BLaER1 (cell line): ENCODE measurements around the gene METTL9.
"Not testable (repeated sequence)": the region's sequence is repeated elsewhere in the genome, so short reads cannot be mapped to it uniquely, and the experiment has no call there.

ENCODE experiments used
- H3K27ac ChIP-seq: shearing (Covaris generic); formaldehyde crosslinking; 2 replicates; pipeline ENCODE4 v1.8.1; 2022
- H3K27me3 ChIP-seq: shearing (Covaris generic); formaldehyde crosslinking; 2 replicates; pipeline ENCODE4 v1.8.1; 2022
- H3K36me3 ChIP-seq: shearing (Covaris generic); formaldehyde crosslinking; 2 replicates; pipeline ENCODE4 v1.8.1; 2022
- H3K4me1 ChIP-seq: shearing (Covaris generic); formaldehyde crosslinking; 2 replicates; pipeline ENCODE4 v1.8.1; 2022
- H3K4me2 ChIP-seq: shearing (Covaris generic); formaldehyde crosslinking; 2 replicates; pipeline ENCODE4 v1.8.1; 2022
- H3K4me3 ChIP-seq: shearing (Covaris generic); formaldehyde crosslinking; 2 replicates; pipeline ENCODE4 v1.8.1; 2022
- H3K9ac ChIP-seq: shearing (Covaris generic); formaldehyde crosslinking; 2 replicates; pipeline ENCODE4 v1.8.1; 2022
- H3K9me3 ChIP-seq: shearing (Covaris generic); formaldehyde crosslinking; 2 replicates; pipeline ENCODE4 v1.8.1; 2022
- H4K20me1 ChIP-seq: shearing (Covaris generic); formaldehyde crosslinking; 2 replicates; pipeline ENCODE4 v1.8.1; 2022
- Cebpa-rat ChIP-seq: shearing (Covaris generic); IDR thresholded peaks from 2 replicates; pipeline ENCODE4 v1.8.1; 2022

METTL9 gene

GRCh38 chr16:21619765-21620425 lies 20.5 kb downstream of the METTL9 start:
- H3K4me2 ChIP-seq = no peak overlapping the region

GRCh38 chr16:21620592-21620991 lies 21.2 kb downstream of the METTL9 start:
- Histone ChIP-seq H3K27ac (no peak overlapping the region), H4K20me1 (peaks cover 31% of the 10 kb centered on the region), H3K9me3 (no peaks in the 10 kb centered on the region), H3K36me3 (peaks cover 85% of the 10 kb centered on the region), H3K4me2 (no peak overlapping the region), H3K9ac (no peak overlapping the region), H3K4me1 (peaks cover 18% of the 10 kb centered on the region), H3K4me3 (no peak overlapping the region), H3K27me3 (no peaks in the 10 kb centered on the region)
- TF ChIP-seq Cebpa-rat = no peak

More at GRCh38 chr16:21619765-21620425, 20.5 kb downstream of the METTL9 start:
- H3K27ac ChIP-seq = no peak overlapping the region
- TF ChIP-seq Cebpa-rat = no peak
- H3K27me3 ChIP-seq = no peaks in the 10 kb centered on the region
- no peaks in the 10 kb centered on the region for H3K9me3 ChIP-seq
- peaks cover 19% of the 10 kb centered on the region for H3K4me1 ChIP-seq
- no peak overlapping the region for H3K9ac ChIP-seq
- peaks cover 84% of the 10 kb centered on the region for H3K36me3 ChIP-seq
- H4K20me1 ChIP-seq = peaks cover 38% of the 10 kb centered on the region
- no peak overlapping the region for H3K4me3 ChIP-seq

- Histone ChIP-seq H3K9ac (no peak overlapping the region), H3K4me2 (no peak overlapping the region), H3K4me1 (peaks cover 23% of the 10 kb centered on the region), H3K27me3 (no peaks in the 10 kb centered on the region), H3K27ac (no peak overlapping the region), H3K4me3 (no peak overlapping the region), H3K36me3 (peaks cover 78% of the 10 kb centered on the region), H4K20me1 (0 out of 2 replicates have a peak, but pooled peaks cover 11% of the 10 kb centered on the region), H3K9me3 (no peaks in the 10 kb centered on the region)
- no peak for TF ChIP-seq Cebpa-rat
Measured at GRCh38 chr16:21622545-21622944, 23.2 kb downstream of the METTL9 start.

- Histone ChIP-seq H4K20me1 (0 out of 2 replicates have a peak, but pooled peaks cover 10% of the 10 kb centered on the region), H3K4me2 (no peak overlapping the region), H3K27ac (no peak overlapping the region), H3K27me3 (no peaks in the 10 kb centered on the region), H3K4me3 (no peak overlapping the region), H3K4me1 (peaks cover 23% of the 10 kb centered on the region), H3K9me3 (peaks cover 22% of the 10 kb centered on the region), H3K9ac (no peak overlapping the region), H3K36me3 (peaks cover 78% of the 10 kb centered on the region)
- TF ChIP-seq Cebpa-rat = no peak
Measured at GRCh38 chr16:21625026-21625425, 25.6 kb downstream of the METTL9 start.

GRCh38 chr16:21626659-21627277 lies 27.4 kb downstream of the METTL9 start:
- Histone ChIP-seq H3K27ac (peak overlapping the region; percentile 18), H3K9me3 (peaks cover 28% of the 10 kb centered on the region), H3K9ac (peak overlapping the region; percentile 8; the same call in 1 of the 2 replicates), H3K4me2 (peak overlapping the region; percentile 68), H4K20me1 (0 out of 2 replicates have a peak, but pooled peaks cover 9% of the 10 kb centered on the region), H3K4me3 (no peak overlapping the region), H3K4me1 (peaks cover 23% of the 10 kb centered on the region), H3K36me3 (peaks cover 71% of the 10 kb centered on the region), H3K27me3 (no peaks in the 10 kb centered on the region)
- TF ChIP-seq Cebpa-rat = no peak

GRCh38 chr16:21628121-21628726 lies 28.8 kb downstream of the METTL9 start:
- no peak overlapping the region for H3K27ac ChIP-seq
- TF ChIP-seq Cebpa-rat = no peak
- H3K9me3 ChIP-seq = peaks cover 28% of the 10 kb centered on the region
- H3K36me3 ChIP-seq = peaks cover 76% of the 10 kb centered on the region
- no peaks in the 10 kb centered on the region for H4K20me1 ChIP-seq
- H3K4me2 ChIP-seq = no peak overlapping the region
- H3K27me3 ChIP-seq = no peaks in the 10 kb centered on the region
- H3K4me3 ChIP-seq = no peak overlapping the region
- H3K9ac ChIP-seq = no peak overlapping the region
- peaks cover 23% of the 10 kb centered on the region for H3K4me1 ChIP-seq

- peaks cover 23% of the 10 kb centered on the region for H3K4me1 ChIP-seq
- H3K27me3 ChIP-seq = no peaks in the 10 kb centered on the region
- TF ChIP-seq Cebpa-rat = no peak
- H3K27ac ChIP-seq = no peak overlapping the region
- no peak overlapping the region for H3K9ac ChIP-seq
- H3K36me3 ChIP-seq = peaks cover 77% of the 10 kb centered on the region
- no peak overlapping the region for H3K4me3 ChIP-seq
- H4K20me1 ChIP-seq = no peaks in the 10 kb centered on the region
- no peak overlapping the region for H3K4me2 ChIP-seq
- peaks cover 28% of the 10 kb centered on the region for H3K9me3 ChIP-seq
Measured at GRCh38 chr16:21628772-21629171, 29.4 kb downstream of the METTL9 start.

GRCh38 chr16:21629616-21630539 lies 30.5 kb downstream of the METTL9 start:
- not testable (repeated sequence) for H3K9ac ChIP-seq, H3K27ac ChIP-seq, H3K27me3 ChIP-seq, H3K4me3 ChIP-seq, H3K4me2 ChIP-seq, H4K20me1 ChIP-seq
- Histone ChIP-seq H3K36me3 (peaks cover 77% of the 10 kb centered on the region), H3K9me3 (peaks cover 28% of the 10 kb centered on the region), H3K4me1 (peaks cover 23% of the 10 kb centered on the region)

GRCh38 chr16:21630866-21631265 lies 31.5 kb downstream of the METTL9 start:
- H3K9me3 ChIP-seq = peaks cover 28% of the 10 kb centered on the region
- not testable (repeated sequence) for H3K9ac ChIP-seq

GRCh38 chr16:21631376-21631775 lies 32.0 kb downstream of the METTL9 start:
- H3K4me3 ChIP-seq, H3K27me3 ChIP-seq, H3K4me2 ChIP-seq, H3K27ac ChIP-seq, H3K4me1 ChIP-seq, H4K20me1 ChIP-seq, H3K9ac ChIP-seq: not testable (repeated sequence)
- Histone ChIP-seq H3K9me3 (peaks cover 28% of the 10 kb centered on the region), H3K36me3 (peaks cover 81% of the 10 kb centered on the region)

More at GRCh38 chr16:21630866-21631265, 31.5 kb downstream of the METTL9 start:
- not testable (repeated sequence) for H3K27me3 ChIP-seq, H3K4me3 ChIP-seq, H3K4me2 ChIP-seq, H3K27ac ChIP-seq, H4K20me1 ChIP-seq
- H3K4me1 ChIP-seq = peaks cover 15% of the 10 kb centered on the region
- peaks cover 77% of the 10 kb centered on the region for H3K36me3 ChIP-seq

GRCh38 chr16:21631951-21632575 lies 32.7 kb downstream of the METTL9 start:
- not testable (repeated sequence) for H3K27me3 ChIP-seq, H3K4me2 ChIP-seq, H3K9ac ChIP-seq, H4K20me1 ChIP-seq, H3K27ac ChIP-seq, H3K4me3 ChIP-seq, H3K4me1 ChIP-seq
- Histone ChIP-seq H3K36me3 (peaks cover 88% of the 10 kb centered on the region), H3K9me3 (peaks cover 32% of the 10 kb centered on the region)
